ENCODE measurements around the gene LAMA3. TPM values are rescaled to one million over a fixed set of nuclear protein-coding genes. Genes with fewer than 3 reads are reported as not detected.

The LAMA3 gene
- total and polyA plus RNA-seq, 2 donors (not counting 3 experiments of a cell fraction or from before 2014, with no cell fraction given): 2.6 to 12.3 TPM

DNA sequence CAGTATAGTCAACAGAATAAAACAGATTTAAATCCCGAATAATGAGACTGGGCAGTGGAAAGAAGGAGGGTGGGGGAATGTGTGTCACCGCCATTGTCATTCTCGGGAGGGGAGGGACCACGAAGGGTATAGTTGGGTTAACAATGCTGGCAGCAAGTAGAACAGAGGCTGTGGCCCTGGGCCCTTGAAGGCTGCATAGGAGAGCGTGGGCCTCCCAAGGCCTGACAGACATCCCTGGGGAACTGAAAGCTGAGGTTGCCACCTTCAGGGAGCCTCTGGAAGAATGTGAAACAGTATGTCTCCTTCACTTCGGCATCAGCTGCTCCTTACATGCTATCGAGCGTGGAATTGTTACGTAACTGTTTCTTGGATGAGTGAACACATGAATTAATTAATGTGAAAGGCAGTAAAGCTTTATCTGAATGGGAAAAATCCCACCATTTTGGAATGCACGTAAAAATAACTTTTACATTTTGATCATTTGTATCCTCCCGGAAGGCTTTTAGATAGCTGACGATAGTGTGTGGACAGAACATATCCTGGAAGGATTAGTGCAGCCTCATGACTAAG is 232.5 kb downstream of the LAMA3 start:
- POLR2A ChIA-PET: no interaction called here
- DNase-seq (ENCODE audit: low read depth, low spot score) (no peak), FAIRE-seq (no peak)
- no peak overlapping the region for H3K4me2 ChIP-seq (ENCODE audit: insufficient read depth, low read length)
- dilution Hi-C loops (cut with MboI; ENCODE audit: extremely low pct_ligation_motif_present, low sequenced_read_pairs): no loop called here
- no peaks in the 10 kb centered on the region for H3K27me3 ChIP-seq (ENCODE audit: control insufficient read depth in 2 of 2, insufficient read depth in 2 of 2, low read length in 2 of 2)
- H3K4me3 ChIP-seq (replicated peaks in 1 of 3; ENCODE audit: insufficient read depth in 1 of 3, low read depth in 1 of 3, low read length in 3 of 3): no peak overlapping the region
- CTCF ChIA-PET: interaction anchor here (1.1 kb wide), 1 partner anchor 108 kb away, joined by 3 read pairs; no protein-coding TSS in a partner anchor
- H3K9ac ChIP-seq (replicated peaks; ENCODE audit: extremely low read depth, insufficient read depth, low read length): no peak overlapping the region
- H3K27ac ChIP-seq (ENCODE audit: insufficient read depth, low read depth, low read length): no peak overlapping the region
- H3K9me3 ChIP-seq (replicated peaks; ENCODE audit: control insufficient read depth, insufficient read depth, low read length): no peaks in the 10 kb centered on the region
- no peaks in the 10 kb centered on the region for H3K9me1 ChIP-seq (replicated peaks; ENCODE audit: control insufficient read depth, extremely low read depth, insufficient read depth, low read length)
- intact Hi-C loops (cut with micrococcal nuclease): no loop called here
- H4K20me1 ChIP-seq (replicated peaks; ENCODE audit: control insufficient read depth, extremely low read depth, insufficient read depth, low read length): no peaks in the 10 kb centered on the region
- H3K79me2 ChIP-seq (ENCODE audit: control insufficient read depth, insufficient read depth, low read length): no peaks in the 10 kb centered on the region
- no peak overlapping the region for H2AFZ ChIP-seq (ENCODE audit: low read depth, low read length)
- no peaks in the 10 kb centered on the region for H3K4me1 ChIP-seq (ENCODE audit: control insufficient read depth, extremely low read depth, insufficient read depth, low read length)
- TF ChIP-seq JUN (IDR thresholded peaks at IDR 0.05; ENCODE audit: borderline replicate concordance, insufficient read depth, insufficient read length, low read depth) (no peak), CTCF (IDR thresholded peaks at IDR 0.05; ENCODE audit: extremely low read depth in 1 of 2, insufficient read depth in 1 of 2, low read depth in 1 of 2, low read length in 2 of 2) (no peak), GATA2 (IDR thresholded peaks at IDR 0.05; ENCODE audit: insufficient read depth, insufficient read length, low read depth, low read length) (no peak), POLR2AphosphoS5 (IDR thresholded peaks at IDR 0.05; ENCODE audit: insufficient read depth, low read depth, low read length) (no peak), POLR2A (IDR thresholded peaks at IDR 0.05; ENCODE audit: low read depth, low read length) (no peak), FOS (IDR thresholded peaks at IDR 0.05; ENCODE audit: borderline replicate concordance, insufficient read depth, low read length) (no peak), MYC (IDR thresholded peaks at IDR 0.05; ENCODE audit: low read depth, low read length) (no peak), EZH2 (IDR thresholded peaks at IDR 0.05; ENCODE audit: borderline replicate concordance, low read depth, low read length, severe bottlenecking) (no peak)
- TF ChIP-seq, protein P1, sequence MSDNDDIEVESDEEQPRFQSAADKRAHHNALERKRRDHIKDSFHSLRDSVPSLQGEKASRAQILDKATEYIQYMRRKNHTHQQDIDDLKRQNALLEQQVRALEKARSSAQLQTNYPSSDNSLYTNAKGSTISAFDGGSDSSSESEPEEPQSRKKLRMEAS (IDR thresholded peaks at IDR 0.05; ENCODE audit: insufficient read depth, insufficient read length): no peak
- BruUV-seq (replicated peaks): no TSS peak
- H3K36me3 ChIP-seq (ENCODE audit: control insufficient read depth in 2 of 2, extremely low read depth in 1 of 2, insufficient read depth in 2 of 2, low read length in 2 of 2): no peaks in the 10 kb centered on the region

Measured in endothelial cell of umbilical vein (primary cell).